Glutamatergic neuron (in vitro differentiated cells): ENCODE measurements around the gene HEPHL1. TPM values are rescaled to one million over a fixed set of nuclear protein-coding genes. Genes with fewer than 3 reads are reported as not detected.
"Not testable (repeated sequence)": the region's sequence is repeated elsewhere in the genome, so short reads cannot be mapped to it uniquely, and the experiment has no call there.

Source experiments
- DNase-seq: peaks from one replicate; pipeline ENCODE4 v3.0.0; 2022
- H3K27ac Mint-ChIP-seq: one replicate; pipeline ENCODE4 v1.8.0; 2020; ENCODE audit warnings: mild to moderate bottlenecking, mixed read lengths, inconsistent platforms; ENCODE audit not compliant: unreplicated experiment
- H3K27me3 Mint-ChIP-seq: one replicate; pipeline ENCODE4 v1.8.0; 2020; ENCODE audit warnings: mild to moderate bottlenecking, moderate library complexity, mixed read lengths, inconsistent platforms; ENCODE audit not compliant: unreplicated experiment
- H3K36me3 Mint-ChIP-seq: one replicate; pipeline ENCODE4 v1.8.0; 2020; ENCODE audit warnings: mild to moderate bottlenecking, mixed read lengths, inconsistent platforms; ENCODE audit not compliant: unreplicated experiment
- H3K4me1 Mint-ChIP-seq: one replicate; pipeline ENCODE4 v1.8.0; 2020; ENCODE audit warnings: mild to moderate bottlenecking, low read depth, mixed read lengths, inconsistent platforms; ENCODE audit not compliant: unreplicated experiment
- H3K4me3 Mint-ChIP-seq: one replicate; pipeline ENCODE4 v1.8.0; 2020; ENCODE audit warnings: mild to moderate bottlenecking, mixed read lengths, inconsistent platforms; ENCODE audit not compliant: unreplicated experiment
- H3K9me3 Mint-ChIP-seq: one replicate; pipeline ENCODE4 v1.8.0; 2020; ENCODE audit warnings: mild to moderate bottlenecking, moderate library complexity, mixed read lengths, inconsistent platforms; ENCODE audit not compliant: unreplicated experiment
- total RNA-seq: library from RNA; stranded (reverse); fragmentation: NEBNext Ultra II Directional; extraction: Animal tissue kit (Norgen Biotek cat#: 25700); gene quantifications from one replicate; pipeline ENCODE4 v1.2.1, GENCODE V29; 2021; ENCODE audit not compliant: unreplicated experiment
- TF ChIP-seq, protein P1 (sequence below): fragments of 200-600 bp; sonication (generic); IDR thresholded peaks from one replicate; pipeline ENCODE4 v1.5.0; 2021; ENCODE audit not compliant: partially characterized antibody, unreplicated experiment

Gene HEPHL1
- total RNA-seq, 1 donor from 2014 or later, result not detected

DNA sequence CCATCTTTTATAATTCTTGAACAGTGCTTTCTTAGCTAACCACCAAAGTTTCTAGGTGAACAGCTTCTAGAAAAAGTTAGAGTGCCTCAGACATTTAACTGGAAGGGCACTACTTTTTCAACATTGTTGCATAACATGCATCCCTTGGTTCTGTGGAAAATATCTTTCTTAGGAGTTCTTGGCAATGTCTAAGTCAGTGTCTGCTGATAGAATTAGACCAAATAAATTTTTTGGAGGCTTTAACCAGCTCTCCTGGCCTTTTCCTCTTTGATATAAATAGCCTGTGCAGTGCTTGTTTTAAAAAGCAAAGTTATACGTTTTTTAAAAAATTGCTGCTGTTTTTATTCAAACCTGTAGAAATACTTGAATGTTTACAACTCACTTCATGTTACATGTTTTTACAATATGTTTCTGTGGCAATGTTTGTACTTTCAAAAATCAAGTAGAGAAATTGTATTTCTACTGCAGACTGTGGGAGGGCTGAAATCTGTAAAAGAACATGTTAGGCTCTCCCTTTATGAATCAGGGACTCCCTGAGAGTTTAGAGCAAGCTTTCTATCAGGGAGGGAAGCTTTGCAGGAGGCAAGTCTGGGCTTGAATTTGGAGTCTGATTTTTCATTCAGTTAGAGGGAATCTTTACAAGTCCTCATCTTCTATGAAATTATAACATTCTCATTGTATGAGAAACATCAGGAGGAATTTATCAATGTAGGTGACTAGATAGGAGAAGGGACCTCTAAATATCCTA, 91.2 kb downstream of the HEPHL1 start:
- TF ChIP-seq, protein P1, sequence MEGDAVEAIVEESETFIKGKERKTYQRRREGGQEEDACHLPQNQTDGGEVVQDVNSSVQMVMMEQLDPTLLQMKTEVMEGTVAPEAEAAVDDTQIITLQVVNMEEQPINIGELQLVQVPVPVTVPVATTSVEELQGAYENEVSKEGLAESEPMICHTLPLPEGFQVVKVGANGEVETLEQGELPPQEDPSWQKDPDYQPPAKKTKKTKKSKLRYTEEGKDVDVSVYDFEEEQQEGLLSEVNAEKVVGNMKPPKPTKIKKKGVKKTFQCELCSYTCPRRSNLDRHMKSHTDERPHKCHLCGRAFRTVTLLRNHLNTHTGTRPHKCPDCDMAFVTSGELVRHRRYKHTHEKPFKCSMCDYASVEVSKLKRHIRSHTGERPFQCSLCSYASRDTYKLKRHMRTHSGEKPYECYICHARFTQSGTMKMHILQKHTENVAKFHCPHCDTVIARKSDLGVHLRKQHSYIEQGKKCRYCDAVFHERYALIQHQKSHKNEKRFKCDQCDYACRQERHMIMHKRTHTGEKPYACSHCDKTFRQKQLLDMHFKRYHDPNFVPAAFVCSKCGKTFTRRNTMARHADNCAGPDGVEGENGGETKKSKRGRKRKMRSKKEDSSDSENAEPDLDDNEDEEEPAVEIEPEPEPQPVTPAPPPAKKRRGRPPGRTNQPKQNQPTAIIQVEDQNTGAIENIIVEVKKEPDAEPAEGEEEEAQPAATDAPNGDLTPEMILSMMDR, result no peak
- no peak overlapping the region for H3K4me3 Mint-ChIP-seq
- H3K27me3 Mint-ChIP-seq, result peaks cover 3% of the 10 kb centered on the region
- peaks cover 8% of the 10 kb centered on the region for H3K36me3 Mint-ChIP-seq
- H3K9me3 Mint-ChIP-seq, result peaks cover 2% of the 10 kb centered on the region
- no peak for DNase-seq
- H3K27ac Mint-ChIP-seq, result no peak overlapping the region
- H3K4me1 Mint-ChIP-seq, result peaks cover 17% of the 10 kb centered on the region

DNA sequence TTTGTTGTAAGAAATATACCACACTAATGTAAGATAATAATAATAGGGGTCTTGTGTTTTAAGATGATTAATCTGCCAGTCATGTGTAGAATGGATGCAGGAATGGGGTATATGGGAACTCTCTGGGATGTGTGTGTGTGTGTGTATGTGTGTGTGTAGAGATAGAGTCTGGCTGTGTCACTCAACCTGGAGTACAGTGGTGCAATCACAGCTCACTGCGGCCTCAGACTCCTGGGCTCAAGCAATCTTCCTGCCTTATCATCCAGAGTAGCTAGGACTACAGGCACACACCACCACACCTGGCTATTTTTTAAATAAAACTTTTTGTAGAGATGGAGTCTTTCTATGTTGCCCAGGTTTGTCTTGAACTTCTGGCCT, 96.0 kb downstream of the HEPHL1 start:
- peaks cover 4% of the 10 kb centered on the region for H3K36me3 Mint-ChIP-seq
- H3K27ac Mint-ChIP-seq, result no peak overlapping the region
- no peaks in the 10 kb centered on the region for H3K27me3 Mint-ChIP-seq
- H3K4me3 Mint-ChIP-seq, result no peak overlapping the region
- TF ChIP-seq, protein P1, result no peak
- no peak for DNase-seq
- no peaks in the 10 kb centered on the region for H3K9me3 Mint-ChIP-seq
- peaks cover 4% of the 10 kb centered on the region for H3K4me1 Mint-ChIP-seq

- H3K27ac Mint-ChIP-seq, result no peak overlapping the region
- H3K4me3 Mint-ChIP-seq, result no peak overlapping the region
- no peaks in the 10 kb centered on the region for H3K27me3 Mint-ChIP-seq
- TF ChIP-seq, protein P1, result no peak
- H3K9me3 Mint-ChIP-seq, result no peaks in the 10 kb centered on the region
- DNase-seq, result no peak
- H3K4me1 Mint-ChIP-seq, result no peaks in the 10 kb centered on the region
- H3K36me3 Mint-ChIP-seq, result peaks cover 4% of the 10 kb centered on the region
Measured at GRCh38 chr11:94117871-94118270, 96.7 kb downstream of the HEPHL1 start.

DNA sequence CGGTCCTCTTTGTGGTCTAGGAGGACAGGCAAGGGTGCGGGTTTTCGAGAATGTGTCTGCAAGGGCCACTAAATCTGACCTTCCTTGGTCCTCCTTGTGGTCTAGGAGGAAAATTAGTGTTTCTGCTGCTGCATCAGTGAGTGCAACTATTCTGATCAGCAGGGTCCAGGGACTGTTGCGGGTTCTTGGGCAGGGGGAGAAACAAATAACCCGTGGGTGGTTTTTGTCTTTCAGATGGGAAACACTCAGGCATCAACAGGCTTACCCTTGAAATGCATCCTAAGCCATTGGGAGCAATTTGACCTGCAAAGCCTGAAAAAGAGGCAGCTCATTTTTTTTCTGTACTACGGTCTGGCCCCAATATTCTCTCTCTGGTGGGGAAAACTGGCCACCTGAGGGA, 98.5 kb downstream of the HEPHL1 start:
- H3K4me3 Mint-ChIP-seq, H3K36me3 Mint-ChIP-seq, H3K9me3 Mint-ChIP-seq: not testable (repeated sequence)

DNA sequence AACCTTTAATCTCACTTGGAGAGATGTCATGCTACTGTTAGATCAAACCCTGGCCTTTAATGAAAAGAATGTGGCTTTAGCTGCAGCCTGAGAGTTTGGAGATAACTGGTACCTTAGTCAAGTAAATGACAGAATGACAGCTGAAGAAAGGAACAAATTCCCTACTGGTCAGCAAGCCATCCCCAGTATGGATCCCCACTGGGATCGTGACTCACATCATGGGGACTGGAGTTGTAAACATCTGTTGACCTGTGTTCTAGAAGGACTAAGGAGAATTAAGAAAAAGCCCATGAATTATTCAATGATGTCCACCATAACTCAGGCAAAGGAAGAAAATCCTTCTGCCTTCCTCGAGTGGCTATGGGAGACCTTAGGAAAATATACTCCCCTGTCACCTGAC, 99.4 kb downstream of the HEPHL1 start:
- not testable (repeated sequence) for H3K27me3 Mint-ChIP-seq, H3K4me3 Mint-ChIP-seq, H3K36me3 Mint-ChIP-seq, H3K9me3 Mint-ChIP-seq, H3K27ac Mint-ChIP-seq, DNase-seq, H3K4me1 Mint-ChIP-seq

More for the DNA sequence above, 98.5 kb downstream of the HEPHL1 start:
- not testable (repeated sequence) for DNase-seq, H3K4me1 Mint-ChIP-seq, H3K27me3 Mint-ChIP-seq, H3K27ac Mint-ChIP-seq

GRCh38 chr11:94120946-94121345, 99.8 kb downstream of the HEPHL1 start:
- H3K4me3 Mint-ChIP-seq, result no peak overlapping the region
- DNase-seq, result no peak
- TF ChIP-seq, protein P1, result no peak
- H3K9me3 Mint-ChIP-seq, result no peaks in the 10 kb centered on the region
- no peak overlapping the region for H3K27ac Mint-ChIP-seq
- no peaks in the 10 kb centered on the region for H3K27me3 Mint-ChIP-seq
- H3K4me1 Mint-ChIP-seq, result no peaks in the 10 kb centered on the region
- no peaks in the 10 kb centered on the region for H3K36me3 Mint-ChIP-seq
